Measurements from ENCODE around the gene CLEC2L. TPM values are rescaled to one million over a fixed set of nuclear protein-coding genes. Genes with fewer than 3 reads are reported as not detected.

The CLEC2L gene
- total RNA-seq = under 1 TPM in 1 of 4 donors, not detected in 3; 0.36 TPM

DNA sequence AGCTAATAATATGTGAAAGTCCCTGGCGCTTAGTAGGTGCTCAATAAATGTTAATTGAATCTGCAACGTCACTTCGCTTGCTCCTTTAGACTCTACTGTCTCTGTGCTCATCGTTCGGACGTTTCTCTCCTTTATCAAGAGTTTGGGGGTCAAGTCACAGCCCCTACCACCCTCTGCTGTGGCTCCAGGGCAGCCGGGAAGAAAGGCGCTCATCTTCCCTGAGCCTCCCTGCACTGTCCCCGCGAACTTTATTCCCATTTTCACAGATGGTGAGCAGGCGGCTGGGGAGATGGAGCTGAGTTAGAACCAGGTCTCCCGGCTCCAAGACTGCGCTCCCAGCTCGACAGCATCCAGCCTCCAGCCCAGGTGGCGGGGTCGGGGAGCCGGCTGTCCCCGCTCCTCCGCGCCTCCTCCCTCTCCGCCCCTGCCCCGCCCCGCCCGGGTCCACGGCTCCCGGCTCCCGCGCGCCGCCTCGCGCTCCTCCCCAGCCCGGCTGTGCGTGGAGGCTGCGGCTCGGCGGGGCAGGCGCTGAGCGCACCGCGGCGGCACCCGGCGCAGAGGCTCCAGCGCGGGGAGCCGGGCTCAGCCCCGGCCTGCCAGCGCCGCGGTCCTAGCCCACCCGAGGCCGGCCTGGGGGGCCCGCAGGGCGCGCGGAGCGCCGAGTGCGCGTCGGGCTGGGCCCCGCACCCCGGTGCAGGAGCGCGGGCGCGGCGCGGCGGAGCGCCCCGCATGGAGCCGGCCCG lies at the start of gene CLEC2L:
Gene CLEC2L, plus strand, starts transcription at position 487 of the 743 bp plus-strand sequence. Its CDS starts 243 bp downstream, at position 730.
- TF ChIP-seq, protein P1, sequence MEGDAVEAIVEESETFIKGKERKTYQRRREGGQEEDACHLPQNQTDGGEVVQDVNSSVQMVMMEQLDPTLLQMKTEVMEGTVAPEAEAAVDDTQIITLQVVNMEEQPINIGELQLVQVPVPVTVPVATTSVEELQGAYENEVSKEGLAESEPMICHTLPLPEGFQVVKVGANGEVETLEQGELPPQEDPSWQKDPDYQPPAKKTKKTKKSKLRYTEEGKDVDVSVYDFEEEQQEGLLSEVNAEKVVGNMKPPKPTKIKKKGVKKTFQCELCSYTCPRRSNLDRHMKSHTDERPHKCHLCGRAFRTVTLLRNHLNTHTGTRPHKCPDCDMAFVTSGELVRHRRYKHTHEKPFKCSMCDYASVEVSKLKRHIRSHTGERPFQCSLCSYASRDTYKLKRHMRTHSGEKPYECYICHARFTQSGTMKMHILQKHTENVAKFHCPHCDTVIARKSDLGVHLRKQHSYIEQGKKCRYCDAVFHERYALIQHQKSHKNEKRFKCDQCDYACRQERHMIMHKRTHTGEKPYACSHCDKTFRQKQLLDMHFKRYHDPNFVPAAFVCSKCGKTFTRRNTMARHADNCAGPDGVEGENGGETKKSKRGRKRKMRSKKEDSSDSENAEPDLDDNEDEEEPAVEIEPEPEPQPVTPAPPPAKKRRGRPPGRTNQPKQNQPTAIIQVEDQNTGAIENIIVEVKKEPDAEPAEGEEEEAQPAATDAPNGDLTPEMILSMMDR (IDR thresholded peaks at IDR 0.05) = no peak
- DNase-seq (ENCODE audit: low spot score) (no peak), ATAC-seq (ENCODE audit: low FRiP score) (no peak)

DNA sequence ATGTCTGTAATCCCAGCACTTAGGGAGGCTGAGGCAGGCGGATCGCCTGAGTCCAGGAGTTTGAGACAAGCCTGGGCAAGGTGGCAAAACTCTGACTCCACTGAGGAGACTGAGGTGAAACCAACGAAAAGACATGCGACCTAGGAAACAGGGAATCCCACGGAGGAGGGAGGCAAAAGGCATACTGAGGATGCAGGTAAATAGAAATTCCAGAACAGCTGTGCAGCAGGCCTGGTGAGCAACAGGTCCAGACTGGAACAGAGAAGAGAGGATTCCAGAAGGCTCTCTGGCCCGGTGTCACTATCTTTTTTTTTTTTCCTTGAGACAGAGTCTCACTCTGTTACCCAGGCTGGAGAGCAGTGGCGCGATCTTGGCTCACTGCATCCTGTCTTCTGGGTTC lies 47.3 kb upstream of the CLEC2L start:
- no peak for DNase-seq (ENCODE audit: low spot score)
- TF ChIP-seq, protein P1 (IDR thresholded peaks at IDR 0.05) = no peak

DNA sequence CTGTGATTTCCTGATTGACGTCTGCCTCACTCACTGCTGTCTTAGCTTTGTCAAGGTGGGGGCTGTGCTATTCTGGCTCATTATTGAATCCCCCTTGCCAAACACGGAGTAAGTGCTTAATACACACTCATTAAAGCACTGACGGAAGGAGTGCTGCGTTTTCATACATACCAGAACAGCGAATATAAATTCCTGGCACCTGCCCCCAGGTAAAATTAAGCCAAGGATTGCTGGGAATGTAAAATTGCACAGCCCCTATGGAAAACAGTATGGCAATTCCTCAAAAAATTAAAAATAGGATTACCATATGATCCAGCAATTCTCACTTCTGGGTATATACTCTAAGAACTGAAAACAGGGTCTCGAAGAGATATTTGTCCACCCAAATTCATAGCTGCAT lies 46.6 kb upstream of the CLEC2L start:
- ATAC-seq (ENCODE audit: low FRiP score) = no peak
- TF ChIP-seq, protein P1 (IDR thresholded peaks at IDR 0.05) = no peak
- DNase-seq (ENCODE audit: low spot score) = no peak

More for the DNA sequence above, 47.3 kb upstream of the CLEC2L start:
- ATAC-seq (ENCODE audit: low FRiP score) = no peak

DNA sequence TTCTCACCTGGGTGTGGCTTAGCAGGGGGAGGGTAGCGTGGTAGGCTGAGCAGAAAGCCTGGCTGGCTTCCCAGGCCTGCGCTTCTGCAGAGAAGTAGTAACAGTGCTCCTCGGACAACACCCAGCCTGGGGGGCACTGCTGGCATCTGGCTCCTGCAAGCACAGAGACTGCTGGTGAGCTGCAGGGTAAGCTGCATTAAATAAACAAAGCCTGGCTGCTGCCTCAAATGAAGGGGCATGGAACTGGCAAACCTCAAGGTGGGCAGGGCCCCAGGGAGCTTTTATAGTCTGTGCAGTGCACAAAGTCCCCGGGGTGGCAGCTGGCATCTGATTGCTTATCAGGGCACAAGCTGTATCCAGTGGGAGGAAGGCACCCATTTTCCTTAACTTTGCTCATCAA lies 43.9 kb upstream of the CLEC2L start:
- DNase-seq (ENCODE audit: low spot score) = no peak
- TF ChIP-seq, protein P1 (IDR thresholded peaks at IDR 0.05) = no peak
- ATAC-seq (ENCODE audit: low FRiP score) = no peak

DNA sequence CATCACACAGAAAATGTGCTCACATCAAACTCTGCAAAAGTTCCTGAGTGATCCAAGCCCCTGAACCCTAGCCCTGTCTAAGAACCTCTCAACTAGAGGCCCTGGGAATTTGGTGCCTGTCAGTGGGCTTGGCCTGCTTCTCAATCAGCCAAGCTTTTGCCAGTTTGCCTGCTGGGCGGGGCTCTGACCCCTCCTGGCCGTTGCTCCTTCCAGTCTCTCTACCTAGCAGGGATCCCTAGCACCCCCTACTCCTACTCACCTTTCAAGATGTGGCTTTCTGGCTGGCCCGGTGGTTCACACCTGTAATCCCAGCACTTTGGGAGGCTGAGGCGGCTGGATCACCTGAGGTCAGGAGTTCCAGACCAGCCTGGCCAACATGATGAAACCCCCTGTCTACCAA lies 42.1 kb upstream of the CLEC2L start:
- DNase-seq (ENCODE audit: low spot score) (no peak), ATAC-seq (ENCODE audit: low FRiP score) (no peak)
- TF ChIP-seq, protein P1 (IDR thresholded peaks at IDR 0.05) = no peak

DNA sequence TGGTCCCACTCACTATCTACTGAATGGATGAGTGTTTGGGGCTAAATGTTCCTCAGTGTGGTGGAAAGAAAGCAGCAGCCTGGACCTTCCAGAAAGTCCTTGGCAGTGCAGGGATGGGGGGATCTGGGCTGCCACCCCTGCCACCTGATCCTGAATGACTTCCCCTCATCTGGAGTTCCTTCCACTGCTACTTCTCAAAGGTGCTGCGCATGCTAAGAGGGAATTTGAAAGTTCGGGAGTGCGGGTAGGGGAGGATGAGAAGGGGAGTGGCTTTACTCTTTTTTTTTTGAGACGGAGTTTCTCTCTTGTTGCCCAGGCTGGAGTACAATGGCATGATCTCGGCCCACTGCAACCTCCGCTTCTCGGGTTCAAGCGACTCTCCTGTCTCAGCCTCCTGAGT lies 41.4 kb upstream of the CLEC2L start:
- TF ChIP-seq, protein P1 (IDR thresholded peaks at IDR 0.05) = no peak
- DNase-seq (ENCODE audit: low spot score) (no peak), ATAC-seq (ENCODE audit: low FRiP score) (no peak)

Measured in omental fat pad (tissue), 4 donors.